GM19240 (cell line): ENCODE results near the gene KDR.

ENCODE experiments used
- DNase-seq: peaks from one replicate; pipeline ENCODE4 v3.0.0; 2011; ENCODE audit warnings: low spot score; ENCODE audit not compliant: insufficient read length

The KDR gene

DNA sequence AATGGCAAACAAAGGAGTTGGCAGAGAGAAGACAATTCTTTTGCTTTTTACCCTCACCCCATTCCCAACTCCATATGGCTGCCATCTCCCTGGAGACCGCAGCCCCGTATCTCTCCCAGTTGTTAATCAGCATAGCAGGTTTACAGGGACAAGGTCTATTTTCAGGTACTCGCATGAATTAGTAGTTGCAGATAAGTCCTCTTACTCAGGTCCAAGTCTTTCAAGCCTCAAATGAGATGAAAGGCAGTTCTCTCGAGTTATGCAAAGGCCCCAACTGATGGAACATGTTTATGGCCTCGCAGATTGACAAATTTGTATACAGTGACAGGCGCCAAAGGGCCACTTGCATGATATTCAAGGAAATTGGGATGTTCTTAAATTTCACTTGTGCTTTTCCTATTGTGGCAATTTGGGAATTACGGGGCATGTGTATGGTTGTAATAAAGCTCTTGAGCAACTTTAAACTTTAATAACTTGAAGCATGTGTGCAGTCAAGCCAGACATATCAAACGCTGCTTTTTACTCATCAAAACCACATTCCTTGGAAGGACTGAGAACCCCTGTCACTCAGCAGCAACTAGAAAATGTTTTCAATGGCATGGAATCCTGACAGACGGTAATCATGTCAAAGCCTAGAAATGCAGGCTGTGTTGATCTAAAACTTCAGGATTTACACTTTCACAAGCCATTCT is 45.1 kb downstream of the KDR start:
- no peak for DNase-seq

DNA sequence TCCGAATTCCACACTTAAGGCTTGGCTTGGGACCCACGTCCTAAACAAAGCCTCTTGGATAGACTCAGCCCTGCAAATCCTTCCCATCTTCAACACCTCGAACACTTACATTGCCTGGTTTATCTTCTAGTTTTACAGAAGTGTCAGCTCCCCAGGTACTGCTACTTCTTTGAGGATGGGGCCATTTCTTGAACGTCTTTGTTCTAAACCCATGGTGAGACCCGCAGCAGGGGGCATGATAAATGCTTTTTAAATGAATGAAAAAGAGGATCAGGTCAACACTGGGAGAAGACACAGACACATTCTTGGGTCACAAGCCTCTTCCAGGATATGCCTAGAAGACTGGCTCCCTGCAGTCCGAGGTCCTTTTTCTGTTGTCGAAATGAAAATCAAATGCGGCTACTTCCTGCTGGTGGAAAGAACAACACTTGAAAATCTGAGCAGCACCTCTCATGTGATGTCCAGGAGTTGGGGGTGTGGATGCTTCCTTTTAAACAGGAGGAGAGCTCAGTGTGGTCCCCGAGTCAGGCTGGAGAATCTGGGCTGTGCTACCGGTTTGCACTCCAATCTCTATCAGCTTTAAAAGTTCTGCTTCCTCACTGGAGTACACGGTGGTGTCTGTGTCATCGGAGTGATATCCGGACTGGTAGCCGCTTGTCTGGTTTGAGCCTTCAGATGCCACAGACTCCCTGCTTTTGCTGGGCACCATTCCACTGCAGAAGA is 45.8 kb downstream of the KDR start:
- no peak for DNase-seq

DNA sequence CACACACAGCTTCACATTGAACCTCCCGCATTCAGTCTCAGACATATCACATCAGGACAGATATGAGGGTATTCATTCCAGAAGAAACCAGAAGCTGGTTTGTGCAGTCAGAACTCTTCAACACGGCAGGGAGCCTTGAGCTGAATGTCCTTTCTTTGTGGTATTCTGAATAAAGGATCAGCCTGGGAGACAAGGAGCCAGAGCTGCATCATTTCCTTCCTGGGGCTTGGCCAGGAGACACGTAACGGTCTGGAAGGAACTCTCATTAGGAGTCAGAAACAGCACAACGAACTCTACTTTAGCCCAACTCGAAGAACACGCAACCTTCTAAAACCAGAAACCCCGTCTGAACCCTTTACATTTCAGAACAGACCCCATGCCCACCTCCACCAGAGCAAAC is 46.4 kb downstream of the KDR start:
- no peak for DNase-seq

DNA sequence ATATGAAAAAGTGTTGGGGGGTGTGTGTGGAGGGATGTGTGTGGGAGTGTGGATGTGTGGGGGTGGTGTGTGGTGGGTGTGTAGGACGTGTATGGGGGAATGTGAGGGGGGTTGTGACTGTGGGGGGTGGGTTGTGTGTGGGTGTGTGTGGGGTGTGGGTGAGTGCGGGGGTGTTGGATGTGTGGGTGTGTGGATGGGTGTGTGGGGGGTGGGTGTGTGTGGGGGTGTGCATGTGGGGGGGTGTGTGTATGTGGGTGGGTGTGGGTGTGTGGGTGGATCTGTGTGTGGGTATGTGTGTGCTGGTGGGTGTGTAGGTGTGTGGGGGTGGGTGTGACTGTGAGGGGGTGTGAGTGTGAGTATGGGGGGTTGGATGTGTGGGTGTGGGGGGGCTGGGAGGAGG is 47.8 kb downstream of the KDR start:
- DNase-seq, result no peak

DNA sequence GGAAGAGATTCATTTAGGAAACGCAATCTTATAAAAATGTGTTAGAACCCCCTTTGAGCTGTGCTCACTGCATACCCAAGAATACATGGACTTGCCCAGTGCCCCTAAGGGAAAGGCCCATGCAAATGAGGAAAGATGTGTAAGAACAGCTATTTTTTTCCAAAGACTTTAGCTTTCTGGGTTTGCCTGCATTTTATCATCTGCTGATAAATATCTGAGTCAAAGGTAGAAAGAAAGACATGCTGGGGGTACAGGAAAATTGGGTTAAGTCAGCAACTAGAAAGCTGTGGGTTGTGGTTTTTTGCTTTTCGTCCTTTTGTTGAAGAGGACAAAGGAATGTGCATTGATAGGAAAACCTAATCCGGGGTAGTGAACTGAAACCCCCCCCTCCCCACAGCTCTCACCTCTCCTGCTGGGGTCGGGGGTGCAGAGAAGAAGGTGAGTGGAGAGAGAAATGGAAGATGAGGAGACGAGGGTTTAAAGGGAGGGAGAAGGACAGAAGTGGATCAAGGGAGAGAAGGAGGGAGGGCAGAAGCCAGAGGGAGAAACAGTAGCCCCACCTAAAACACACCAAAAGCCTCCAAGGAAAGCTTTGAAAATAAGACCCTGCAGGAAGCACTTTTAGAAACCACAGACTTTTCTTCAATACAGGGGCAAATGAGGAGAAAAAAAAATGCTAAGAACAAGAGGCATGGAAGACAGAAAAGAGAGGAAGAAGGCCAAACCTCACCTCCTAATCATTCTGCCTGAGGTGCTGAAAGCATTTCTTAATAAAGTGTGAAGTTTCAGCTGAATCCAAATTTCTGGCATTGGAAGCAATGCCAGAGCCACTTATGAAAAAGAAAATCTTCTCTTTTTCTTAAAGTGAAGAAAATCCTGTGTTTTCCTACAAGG is 49.3 kb downstream of the KDR start:
- no peak for DNase-seq

DNA sequence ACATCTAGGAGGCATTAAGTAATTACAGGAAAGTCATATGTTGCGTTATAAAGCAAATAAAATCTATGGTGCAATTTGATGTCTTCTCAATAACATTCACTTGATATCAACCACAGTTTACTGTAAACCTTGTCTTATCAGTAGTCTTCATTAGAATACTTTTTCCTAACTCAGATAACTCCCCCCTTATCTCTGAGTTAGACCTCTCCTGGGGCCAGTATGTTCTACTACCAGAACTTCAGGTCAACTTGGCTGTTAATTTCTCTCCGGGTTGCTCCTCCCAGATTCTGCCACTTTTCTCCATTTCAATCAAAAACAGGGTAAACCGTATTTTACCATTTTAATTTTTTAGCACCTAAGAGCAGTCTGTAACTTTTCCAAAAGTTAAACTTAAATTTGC is 50.0 kb downstream of the KDR start:
- DNase-seq, result no peak

DNA sequence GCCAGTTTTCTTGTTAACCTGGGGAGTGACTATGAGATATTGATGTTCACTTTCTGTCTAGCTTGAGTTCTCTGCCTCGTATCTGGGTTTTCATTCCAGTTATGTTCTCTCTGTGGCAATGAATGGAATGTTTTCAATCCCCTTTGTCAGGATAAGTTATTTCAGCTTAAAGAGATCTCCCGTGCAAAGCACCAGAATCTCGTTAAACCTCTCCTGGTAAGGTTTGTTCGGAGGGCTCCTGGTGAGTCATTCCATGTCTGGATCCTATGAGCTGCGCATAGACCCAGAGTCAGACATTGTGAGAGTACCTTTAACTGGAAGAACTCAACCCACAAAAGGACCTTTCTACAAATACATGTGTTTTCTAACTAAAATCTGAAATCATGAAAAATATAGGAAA is 51.0 kb downstream of the KDR start:
- no peak for DNase-seq

DNA sequence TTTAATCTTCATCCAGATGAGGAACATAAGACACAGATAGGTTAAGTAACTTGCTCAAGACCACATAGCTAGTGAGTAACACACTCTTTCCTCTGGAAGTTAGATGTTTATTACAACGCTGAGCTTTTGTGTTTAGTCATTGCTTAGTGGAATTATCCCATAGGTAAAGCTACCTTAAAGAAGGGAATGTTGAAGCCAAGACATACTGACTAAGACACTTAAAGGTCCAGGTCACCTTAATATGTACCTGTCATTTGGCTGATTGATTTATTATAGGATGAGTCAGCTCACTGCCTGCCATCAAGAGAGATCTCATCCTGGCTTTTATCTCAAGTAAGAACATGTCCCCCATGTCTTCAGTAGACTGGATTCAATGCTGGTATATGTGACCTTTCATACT is 53.4 kb downstream of the KDR start:
- DNase-seq, result no peak

DNA sequence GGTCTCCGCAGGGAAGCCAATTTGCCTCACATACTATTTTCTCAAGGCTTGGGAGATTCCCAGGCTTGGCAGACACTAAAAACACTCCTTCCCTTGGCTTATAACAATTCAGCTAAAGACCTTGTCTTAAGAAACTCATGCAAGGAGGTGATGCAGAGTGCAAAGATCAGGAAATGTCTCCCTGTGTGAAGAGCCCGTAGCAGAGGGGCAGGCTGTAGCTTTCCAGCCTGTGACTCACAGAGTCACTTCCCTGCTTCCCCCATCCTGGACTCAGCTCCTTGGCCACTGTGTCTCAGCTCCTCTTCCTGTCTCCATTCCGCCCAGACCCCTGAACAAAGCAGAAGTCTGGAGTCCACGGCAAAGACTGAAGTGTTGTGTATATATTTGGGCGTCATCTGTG is 56.1 kb downstream of the KDR start:
- DNase-seq, result no peak

DNA sequence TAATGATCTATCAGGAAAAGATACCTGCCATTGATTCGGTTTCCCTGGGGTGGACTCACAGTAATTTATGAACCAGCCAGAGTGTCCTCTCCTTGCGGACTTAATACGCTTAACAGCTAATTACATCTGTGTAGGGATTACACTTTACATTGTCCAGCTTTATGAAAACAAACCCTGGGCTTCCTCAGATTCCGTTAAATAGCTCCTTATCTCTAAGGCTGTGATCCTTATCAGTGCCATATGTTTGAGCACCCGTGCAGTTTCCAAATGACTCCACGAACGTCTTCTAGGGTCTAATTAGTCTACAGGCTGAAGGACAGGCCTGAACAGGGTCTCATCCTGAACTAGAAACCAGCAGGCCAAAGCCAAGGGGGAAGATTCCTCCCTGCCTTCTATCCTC is 56.9 kb downstream of the KDR start:
- no peak for DNase-seq

DNA sequence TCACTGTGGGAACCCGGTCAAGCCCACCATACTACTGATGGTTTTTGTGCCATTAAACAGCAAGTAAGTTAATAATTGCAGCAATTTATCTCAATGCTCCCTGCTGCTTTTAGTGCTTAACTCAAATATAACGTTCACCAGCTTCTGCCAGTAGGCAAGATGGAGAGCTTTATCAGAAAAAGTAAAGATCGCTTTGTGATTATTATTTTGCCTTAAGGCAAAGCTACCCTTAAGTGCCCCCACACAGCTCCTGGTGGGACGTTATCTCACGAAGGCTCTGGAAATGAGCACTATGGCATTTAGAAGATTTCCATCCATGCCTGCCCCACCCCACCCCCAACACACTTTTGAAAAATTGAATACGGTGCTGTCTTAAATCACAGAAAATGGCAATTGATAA is 59.4 kb downstream of the KDR start:
- DNase-seq, result no peak

DNA sequence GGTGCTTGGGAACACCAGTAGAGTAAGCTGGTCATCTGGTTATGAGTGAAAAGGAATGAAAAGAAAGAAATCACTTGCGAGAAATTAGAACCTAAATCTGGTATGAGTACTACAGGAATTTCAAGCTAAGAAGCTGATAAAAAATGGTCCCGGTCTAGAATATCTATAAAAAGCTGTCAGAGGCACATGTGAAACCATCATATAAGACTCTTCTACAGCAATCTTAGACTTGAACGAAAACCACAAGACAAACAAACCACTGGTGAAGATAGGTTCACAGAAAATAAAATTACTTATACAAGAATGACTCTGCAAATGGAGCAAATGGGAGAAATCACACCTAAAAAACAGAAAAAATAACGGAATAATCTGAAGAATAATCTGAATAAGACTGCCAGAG is 69.9 kb downstream of the KDR start:
- no peak for DNase-seq

DNA sequence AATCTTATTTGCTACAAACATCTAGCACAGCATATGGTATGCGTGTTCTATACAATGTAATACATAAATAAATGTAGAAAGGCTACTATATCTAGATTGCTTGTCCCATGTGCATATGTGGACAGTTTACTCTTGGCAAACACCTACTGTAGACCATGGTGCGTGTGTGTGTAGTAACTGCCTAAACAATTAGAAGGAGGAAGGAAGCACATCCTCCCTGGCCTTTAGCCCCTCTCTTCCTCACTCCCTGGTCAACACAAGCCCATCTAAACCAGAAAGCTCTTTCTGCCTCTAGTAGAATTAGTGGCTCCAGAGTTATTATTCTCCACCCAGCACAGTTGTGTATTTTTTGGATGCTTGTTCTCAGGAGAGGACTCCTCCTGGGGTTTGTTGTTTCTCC is 73.9 kb downstream of the KDR start:
- no peak for DNase-seq

DNA sequence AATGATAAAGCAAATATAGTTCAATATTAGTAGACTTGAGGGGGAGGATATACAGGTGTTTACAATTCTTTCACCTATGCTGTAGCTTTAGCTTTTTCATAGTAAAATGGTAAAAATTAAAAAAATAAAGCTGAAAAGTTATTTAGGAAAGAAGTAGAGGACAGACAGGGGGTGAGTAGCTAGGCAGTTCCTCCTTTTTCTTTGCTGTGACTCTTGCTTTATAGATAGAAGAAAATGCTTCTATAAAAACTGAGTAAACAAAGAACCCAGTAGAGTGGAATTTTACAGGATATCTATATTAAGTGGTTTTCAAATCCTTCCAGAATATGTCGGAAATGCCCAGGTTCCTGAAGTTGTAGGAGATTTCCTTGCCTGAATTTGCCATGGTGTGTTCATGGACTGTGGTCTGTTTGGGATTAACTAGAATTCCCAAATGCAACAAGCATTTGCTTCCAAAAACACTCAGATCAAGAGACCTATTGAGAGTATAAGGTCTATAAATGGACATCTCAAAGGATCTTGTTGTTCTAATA is 74.9 kb downstream of the KDR start:
- DNase-seq, result no peak

DNA sequence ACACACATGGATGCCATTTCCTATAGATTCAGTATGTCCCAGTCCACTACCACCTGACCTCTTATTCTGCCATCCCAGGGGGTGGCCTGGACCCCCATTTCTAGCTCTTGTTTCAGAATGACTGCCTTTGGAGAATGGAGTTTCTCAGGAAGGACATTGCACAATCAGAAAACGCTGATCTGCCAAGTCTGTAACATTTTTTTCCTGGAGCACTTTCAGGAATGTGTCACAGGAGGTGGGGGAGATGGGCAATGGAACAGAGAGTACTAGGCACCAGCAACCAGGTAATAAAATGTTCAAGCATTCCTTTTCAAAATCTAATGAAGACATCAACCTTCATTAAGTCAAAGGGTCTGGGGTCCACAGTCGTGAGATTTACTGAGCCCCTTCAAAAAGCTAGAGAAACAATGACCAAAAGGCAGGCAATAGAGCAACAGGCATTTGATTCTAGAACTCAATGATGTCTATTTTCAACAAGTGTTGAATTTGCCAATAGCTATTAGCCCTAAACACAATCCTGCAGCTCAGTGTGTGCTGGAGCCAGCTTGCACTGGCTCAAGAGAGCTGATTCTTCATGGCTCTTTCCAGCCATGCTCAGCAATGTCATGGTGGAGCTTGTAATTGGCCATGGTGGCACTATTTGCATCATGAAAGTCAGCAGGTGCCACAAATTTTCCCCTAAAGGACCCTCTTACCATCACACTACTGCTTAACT is 87.1 kb downstream of the KDR start:
- no peak for DNase-seq

DNA sequence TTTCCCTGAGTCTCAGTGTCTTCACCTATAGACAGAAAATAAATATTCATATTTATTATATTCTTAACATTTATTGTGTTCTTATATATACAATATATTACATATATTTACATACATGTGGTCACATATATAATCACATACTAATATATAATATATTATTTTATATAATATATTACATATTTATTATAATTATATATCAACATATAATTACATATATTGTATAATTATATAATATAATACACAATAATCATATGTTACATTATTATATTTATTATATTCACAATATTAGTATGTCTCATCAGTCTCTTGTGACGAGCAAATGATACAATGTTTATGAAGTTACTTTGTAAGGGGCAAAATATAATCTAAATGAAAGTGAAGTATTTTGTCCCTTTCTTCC is 87.7 kb downstream of the KDR start:
- no peak for DNase-seq

DNA sequence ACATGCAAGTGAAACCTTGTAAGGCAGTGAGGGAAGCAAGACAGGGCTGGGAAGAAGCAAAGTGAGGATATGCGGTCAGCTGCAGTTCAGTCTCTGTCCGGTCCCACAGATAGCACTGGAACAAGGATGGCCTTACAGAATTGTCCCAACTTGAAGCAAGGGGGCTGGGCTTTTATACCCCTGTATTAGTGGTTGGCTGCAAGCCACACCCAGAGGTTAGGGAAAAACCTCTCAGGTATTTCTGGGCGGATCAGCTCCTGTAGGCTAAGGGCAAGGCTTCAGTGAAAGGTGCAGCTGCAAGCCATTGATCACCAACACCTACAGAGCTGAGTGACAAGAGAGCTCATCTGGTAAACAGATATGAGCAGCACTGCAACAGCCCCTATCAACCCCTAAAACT is 89.0 kb downstream of the KDR start:
- no peak for DNase-seq

DNA sequence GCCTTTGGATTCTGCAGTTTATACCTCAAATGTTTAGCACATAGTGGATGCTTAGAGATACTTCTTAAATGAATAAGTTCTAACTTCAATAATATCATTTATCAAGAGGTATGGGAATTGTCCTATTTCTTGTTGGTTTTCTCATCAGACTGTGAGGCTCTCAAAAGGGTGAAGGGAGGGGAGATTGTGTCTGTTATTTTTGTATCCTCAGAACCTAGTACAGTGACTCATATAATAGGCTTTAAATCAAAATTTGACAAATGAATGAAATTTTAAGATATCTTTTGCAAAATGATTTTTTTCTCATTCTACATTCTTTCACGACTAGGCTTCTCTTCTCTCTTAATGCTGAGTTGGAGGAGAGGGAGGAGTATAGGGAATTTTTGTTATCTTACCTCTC is 89.5 kb downstream of the KDR start:
- DNase-seq, result no peak

DNA sequence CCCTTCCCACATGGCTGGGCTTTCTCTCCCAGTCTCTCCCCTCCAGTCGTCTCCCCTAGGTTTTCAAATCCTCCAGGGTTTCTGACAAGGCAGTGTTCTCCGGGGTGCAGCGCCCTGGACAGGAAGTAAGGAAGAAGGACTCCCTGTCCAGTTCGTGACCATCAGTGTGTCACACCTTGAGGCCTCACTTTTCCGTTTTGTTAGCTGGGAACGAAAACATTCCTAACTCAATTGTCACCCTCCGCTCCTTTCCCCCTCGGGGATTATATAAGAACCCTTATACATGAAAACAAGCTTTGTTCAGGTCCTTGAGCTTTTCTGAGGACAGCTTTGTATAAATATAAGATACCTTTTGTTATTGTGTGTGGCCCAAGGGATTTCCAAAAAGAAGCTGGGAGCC is 92.1 kb downstream of the KDR start:
- DNase-seq, result no peak

DNA sequence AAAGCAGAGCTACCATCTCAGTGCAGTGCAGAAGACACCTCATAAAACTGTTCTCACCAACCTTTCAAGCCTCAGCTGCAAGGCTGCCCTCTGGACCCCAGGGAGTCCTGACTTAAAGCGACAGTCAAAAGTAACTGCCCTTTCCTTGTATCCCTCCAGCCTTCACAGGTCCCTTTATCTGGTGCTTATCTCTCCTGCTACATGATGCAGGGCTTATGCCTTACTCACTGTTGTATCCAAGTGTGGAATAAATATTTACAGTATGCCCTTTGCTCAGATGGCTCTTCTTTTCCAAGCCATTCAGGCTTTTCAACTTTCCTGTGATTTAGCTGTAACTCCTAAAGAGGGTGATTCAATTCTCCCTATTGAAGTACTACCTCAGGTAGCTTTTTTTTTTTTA is 92.6 kb downstream of the KDR start:
- no peak for DNase-seq

DNA sequence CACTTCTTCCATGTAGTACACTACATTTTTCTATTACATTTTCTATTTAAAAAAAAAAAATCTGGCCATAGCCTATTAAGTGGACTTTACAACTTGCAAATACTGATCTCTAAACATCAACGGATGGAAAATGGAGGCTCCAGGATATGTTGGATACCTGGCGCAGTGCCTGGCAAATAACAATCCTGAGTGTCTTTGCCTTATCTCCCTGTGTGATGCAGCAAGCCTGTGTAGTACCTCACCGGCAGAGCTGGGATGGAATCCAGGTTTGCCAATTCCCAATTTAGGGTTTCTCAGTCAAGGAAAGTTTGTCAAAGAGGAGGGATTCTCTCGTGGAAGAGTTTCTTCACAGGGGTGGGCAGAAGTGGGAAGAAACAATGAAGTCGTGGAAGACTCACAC is 93.2 kb downstream of the KDR start:
- no peak for DNase-seq

DNA sequence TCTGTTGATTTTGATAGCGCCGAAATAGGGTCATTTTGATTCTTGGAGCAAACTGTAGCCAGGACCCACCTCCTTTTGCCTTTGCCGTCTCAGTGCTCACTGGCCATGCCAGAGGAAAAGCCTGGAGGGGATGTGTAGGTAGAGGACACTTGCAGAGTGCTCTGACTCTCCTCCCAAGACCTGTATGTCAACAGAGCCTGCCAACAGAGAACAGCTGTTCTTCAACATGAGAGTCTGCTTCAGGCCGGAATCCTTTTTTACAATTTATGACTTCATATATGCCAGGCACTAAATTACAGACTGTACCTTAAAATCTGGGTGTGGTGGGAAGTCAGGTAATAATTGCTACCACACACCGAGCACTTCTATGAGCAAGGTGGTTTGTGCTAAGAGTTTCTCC is 94.2 kb downstream of the KDR start:
- no peak for DNase-seq
